ENCODE measurements around the gene DSTYK. TPM values are rescaled to one million over a fixed set of nuclear protein-coding genes. Genes with fewer than 3 reads are reported as not detected.

DSTYK gene
- total RNA-seq, 1 donor from 2014 or later: 10.7 TPM

DNA sequence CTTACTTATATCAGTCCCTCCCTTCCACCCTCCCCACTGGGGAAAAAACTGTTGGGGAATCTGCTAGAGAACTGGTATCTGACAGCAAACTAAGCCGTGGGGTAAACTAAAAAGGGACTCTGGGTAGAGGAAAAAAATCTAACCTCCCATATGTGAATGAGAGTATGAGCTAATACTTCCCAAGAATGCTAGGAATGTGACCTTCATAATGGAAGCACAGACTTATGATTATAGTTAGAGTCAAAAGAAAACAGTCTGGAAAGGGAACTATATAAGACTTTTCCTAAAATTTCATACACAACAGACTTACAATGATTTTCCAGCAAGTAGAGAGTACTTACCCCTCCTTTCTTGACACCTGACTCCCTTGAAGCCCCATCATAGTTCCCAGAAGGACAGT, 66.8 kb downstream of the DSTYK start:
- intact Hi-C loops (cut with DNase I): no loop called here
- H3K27me3 ChIP-seq (ENCODE audit: low read depth): no peaks in the 10 kb centered on the region
- TF ChIP-seq, protein P1, sequence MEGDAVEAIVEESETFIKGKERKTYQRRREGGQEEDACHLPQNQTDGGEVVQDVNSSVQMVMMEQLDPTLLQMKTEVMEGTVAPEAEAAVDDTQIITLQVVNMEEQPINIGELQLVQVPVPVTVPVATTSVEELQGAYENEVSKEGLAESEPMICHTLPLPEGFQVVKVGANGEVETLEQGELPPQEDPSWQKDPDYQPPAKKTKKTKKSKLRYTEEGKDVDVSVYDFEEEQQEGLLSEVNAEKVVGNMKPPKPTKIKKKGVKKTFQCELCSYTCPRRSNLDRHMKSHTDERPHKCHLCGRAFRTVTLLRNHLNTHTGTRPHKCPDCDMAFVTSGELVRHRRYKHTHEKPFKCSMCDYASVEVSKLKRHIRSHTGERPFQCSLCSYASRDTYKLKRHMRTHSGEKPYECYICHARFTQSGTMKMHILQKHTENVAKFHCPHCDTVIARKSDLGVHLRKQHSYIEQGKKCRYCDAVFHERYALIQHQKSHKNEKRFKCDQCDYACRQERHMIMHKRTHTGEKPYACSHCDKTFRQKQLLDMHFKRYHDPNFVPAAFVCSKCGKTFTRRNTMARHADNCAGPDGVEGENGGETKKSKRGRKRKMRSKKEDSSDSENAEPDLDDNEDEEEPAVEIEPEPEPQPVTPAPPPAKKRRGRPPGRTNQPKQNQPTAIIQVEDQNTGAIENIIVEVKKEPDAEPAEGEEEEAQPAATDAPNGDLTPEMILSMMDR (IDR thresholded peaks at IDR 0.05): no peak
- DNase-seq: no peak
- no peak for ATAC-seq
- no peaks in the 10 kb centered on the region for H3K9me3 ChIP-seq
- H3K4me1 ChIP-seq: peaks cover 17% of the 10 kb centered on the region
- H3K4me3 ChIP-seq: no peak overlapping the region
- no peak overlapping the region for H3K27ac ChIP-seq
- peaks cover 41% of the 10 kb centered on the region for H3K36me3 ChIP-seq

DNA sequence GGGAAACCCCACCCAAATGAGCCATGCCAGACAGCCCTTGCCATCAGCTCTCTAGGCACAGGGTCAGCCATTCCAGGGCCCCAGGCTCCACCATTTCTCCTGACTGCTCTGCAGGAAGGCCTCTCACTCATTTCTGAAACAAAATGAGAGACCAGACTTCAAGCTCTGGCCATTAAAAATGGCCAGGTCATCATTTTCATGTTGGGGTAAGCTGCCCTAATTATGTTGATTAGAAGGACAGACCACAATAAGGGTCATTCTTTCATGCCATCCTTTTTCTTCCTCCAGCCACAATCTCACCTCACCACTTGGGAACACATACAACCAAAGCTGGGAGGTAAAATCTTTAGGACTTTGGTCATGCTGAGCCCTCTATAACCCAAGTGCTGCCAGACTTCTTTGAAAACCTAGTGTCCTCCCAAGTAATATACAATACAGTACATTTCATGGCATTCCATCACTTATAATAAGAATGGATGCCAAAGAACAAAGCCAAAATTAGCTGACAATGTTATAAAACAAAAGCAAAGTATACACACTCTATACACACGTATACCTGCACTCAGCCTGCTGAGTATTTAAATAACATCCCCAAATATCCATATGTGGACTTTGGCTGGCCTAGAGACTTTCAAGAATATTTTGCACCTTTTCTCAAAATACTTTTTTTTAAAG, 67.3 kb downstream of the DSTYK start:
- no peak overlapping the region for H3K4me3 ChIP-seq
- H3K27ac ChIP-seq: no peak overlapping the region
- H3K9me3 ChIP-seq: no peaks in the 10 kb centered on the region
- TF ChIP-seq, protein P1 (IDR thresholded peaks at IDR 0.05): no peak
- DNase-seq: no peak
- no peak for ATAC-seq
- H3K4me1 ChIP-seq: peaks cover 17% of the 10 kb centered on the region
- intact Hi-C loops (cut with DNase I): no loop called here
- peaks cover 35% of the 10 kb centered on the region for H3K36me3 ChIP-seq
- no peaks in the 10 kb centered on the region for H3K27me3 ChIP-seq (ENCODE audit: low read depth)

DNA sequence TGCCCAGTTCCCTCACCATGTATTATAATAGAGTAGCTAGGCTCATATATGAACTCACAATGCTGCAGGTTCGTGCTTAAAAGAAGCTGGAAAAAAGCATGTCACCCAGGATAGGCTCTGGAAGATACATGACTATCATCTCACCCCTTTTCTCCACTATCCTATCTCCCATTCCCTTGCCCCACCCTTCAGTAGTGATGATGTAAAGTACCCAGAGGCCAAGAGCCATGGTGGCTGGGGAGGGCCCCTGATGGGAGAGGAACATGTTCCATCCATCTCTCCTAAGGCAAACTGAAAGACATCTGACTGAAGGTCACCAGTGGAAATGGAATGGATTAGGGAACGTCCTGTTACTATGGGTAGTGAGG, 69.4 kb downstream of the DSTYK start:
- H3K27ac ChIP-seq: no peak overlapping the region

DNA sequence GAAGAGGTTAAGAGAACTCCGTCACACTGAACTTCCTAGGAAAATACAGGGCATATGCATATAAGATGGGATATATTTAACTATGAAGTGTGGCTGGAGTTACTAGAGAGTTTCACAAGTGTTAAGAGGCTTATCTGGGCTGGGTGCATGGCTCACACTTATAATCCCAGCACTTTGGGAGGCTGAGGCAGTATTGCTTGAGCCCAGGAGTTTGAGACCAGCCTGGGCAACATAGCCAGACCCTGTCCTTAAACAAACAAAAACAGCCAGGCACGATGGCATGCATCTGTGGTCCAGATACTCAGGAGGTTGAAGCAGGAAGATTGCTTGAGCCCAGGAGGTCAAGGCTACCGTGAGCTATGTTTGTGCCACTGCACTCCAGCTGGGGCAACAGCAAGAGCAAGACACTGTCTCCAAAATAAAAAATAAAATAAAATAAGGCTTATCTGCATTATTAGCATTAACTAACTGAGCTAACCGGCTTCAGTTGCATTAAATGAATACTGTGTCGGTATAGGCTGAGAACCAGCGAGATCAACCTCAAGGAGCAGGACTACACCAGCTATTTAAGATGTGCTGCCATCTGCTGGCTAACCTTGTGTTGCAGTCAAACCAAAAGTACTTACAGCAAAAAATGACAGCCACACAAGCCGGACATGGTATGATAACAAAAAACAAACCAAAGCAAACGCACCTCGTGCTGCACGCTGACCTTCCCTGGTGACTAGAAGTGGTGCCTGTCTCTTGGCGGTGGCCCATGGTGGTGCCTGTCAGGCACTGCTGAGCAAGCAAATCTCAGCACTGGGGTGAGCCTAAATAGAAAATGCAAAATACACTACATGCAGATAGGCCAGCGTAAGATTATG, 70.0 kb downstream of the DSTYK start:
- intact Hi-C loops (cut with DNase I): no loop called here
- Histone ChIP-seq H3K27ac (no peak overlapping the region), H3K4me1 (peaks cover 17% of the 10 kb centered on the region), H3K9me3 (no peaks in the 10 kb centered on the region), H3K4me3 (no peak overlapping the region), H3K36me3 (peaks cover 9% of the 10 kb centered on the region), H3K27me3 (ENCODE audit: low read depth) (no peaks in the 10 kb centered on the region)
- ATAC-seq: peak; percentile 86 to 90
- TF ChIP-seq, protein P1 (IDR thresholded peaks at IDR 0.05): peak; percentile 84
- peak; percentile 62 for DNase-seq

More for the DNA sequence above, 69.4 kb downstream of the DSTYK start:
- TF ChIP-seq, protein P1 (IDR thresholded peaks at IDR 0.05): no peak
- DNase-seq (no peak), ATAC-seq (peak in 1 of 2 donors; percentile 37)
- Histone ChIP-seq H3K36me3 (peaks cover 16% of the 10 kb centered on the region), H3K4me1 (peaks cover 17% of the 10 kb centered on the region), H3K4me3 (no peak overlapping the region), H3K27me3 (ENCODE audit: low read depth) (no peaks in the 10 kb centered on the region), H3K9me3 (no peaks in the 10 kb centered on the region)
- intact Hi-C loops (cut with DNase I): no loop called here

DNA sequence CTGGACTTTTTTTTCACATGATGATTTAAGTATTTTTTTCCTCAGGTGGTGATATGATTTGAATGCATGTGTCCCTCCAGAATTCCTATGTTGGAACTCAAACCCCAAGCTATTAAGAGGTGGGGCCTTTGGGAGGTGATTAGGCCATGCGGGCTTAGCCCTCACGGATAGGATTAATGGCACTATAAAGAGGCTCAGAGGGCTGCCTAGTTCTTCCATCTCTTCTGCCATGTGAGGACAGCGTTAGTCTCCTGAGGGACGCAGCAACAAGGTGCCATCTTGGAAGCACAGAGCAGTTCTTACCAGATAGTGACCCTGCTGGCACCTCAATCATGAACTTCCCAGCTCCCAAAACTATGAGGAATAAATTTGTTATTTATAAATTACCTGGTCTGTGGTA, 71.4 kb downstream of the DSTYK start:
- Histone ChIP-seq H3K27me3 (ENCODE audit: low read depth) (no peaks in the 10 kb centered on the region), H3K4me1 (peaks cover 13% of the 10 kb centered on the region), H3K27ac (no peak overlapping the region), H3K9me3 (no peaks in the 10 kb centered on the region), H3K36me3 (no peaks in the 10 kb centered on the region), H3K4me3 (no peak overlapping the region)
- TF ChIP-seq, protein P1 (IDR thresholded peaks at IDR 0.05): no peak
- no peak for ATAC-seq
- intact Hi-C loops (cut with DNase I): no loop called here
- DNase-seq: no peak

Data from lower lobe of right lung (tissue), 2 donors.